ENCODE data around the gene C2orf49. TPM values are rescaled to one million over a fixed set of nuclear protein-coding genes. Genes with fewer than 3 reads are reported as not detected.

Gene C2orf49
- total RNA-seq, 1 donor from 2014 or later = 25.5 TPM

DNA sequence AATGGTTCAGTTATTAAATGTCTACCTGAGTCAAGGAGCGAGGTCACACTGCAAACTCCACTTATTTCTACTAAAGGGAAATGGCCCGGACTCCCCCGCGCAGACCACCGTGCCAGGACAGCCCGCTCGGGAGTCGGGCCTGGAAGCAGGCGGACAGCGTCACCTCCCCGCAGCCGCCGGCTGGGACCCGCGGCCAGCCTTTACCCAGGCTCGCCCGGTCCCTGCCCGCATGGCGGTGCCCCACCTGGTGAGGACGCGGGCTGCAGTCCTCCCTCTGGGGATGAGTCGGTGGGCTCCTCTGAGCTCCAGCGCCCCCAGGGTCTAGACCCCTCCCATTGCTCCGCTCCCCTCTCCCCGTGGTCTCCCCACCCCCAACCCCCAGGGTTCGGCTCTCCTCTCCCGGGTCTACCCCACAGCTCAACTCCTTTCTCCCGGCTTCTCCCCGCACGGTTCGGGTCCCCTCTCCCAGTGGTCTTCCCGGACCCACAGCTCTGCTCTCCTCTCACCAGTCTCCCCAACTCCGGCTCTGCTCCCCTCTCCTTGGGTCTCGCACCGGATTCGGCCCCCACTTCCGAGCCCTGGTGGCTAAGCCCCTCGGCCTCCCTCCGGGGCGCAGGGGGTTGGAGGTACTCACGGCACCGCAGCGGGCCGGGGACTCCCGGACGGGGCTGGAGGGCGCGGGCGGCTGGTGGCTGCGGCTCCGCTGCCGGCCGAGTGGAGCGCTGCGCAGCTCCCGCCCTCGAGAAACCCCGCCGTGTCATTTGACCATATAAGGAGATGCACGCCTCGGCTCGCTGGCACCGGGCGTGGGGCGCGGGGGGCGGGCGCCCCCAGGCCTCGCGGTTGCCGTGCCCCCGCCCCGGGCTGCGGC, 61.2 kb downstream of the C2orf49 start, which contains the start of gene FHL2:
Gene FHL2, minus strand, starts transcription at position 716 of the 871 bp plus-strand sequence. CDS start 12,535 bp downstream, outside the sequence.
- intact Hi-C loops (cut with micrococcal nuclease) = loop anchor here (10.0 kb wide), 1 partner anchor 346 kb away; the partner anchor contains the start of gene NCK2
- H3K27me3 Mint-ChIP-seq = peaks cover 33% of the 10 kb centered on the region
- H3K9me3 Mint-ChIP-seq = no peaks in the 10 kb centered on the region
- peak within 1 kb of the TSS; percentile 67 for H3K27ac Mint-ChIP-seq
- peak; percentile 93 for DNase-seq
- H3K36me3 Mint-ChIP-seq (ENCODE audit: low read depth) = no peaks in the 10 kb centered on the region
- peaks cover 10% of the 10 kb centered on the region for H3K4me1 Mint-ChIP-seq
- peak within 1 kb of the TSS; percentile 81 for H3K4me3 Mint-ChIP-seq

Other genes starting within 250 kb of the C2orf49 start
- not detected in 2 replicates for gene GPR45, start 95.8 kb upstream of the C2orf49 start, total RNA-seq
- 26.2 and 26.5 TPM in 2 replicates for gene TGFBRAP1, start 7.8 kb upstream of the C2orf49 start, total RNA-seq
- 2.4 and 3.8 TPM in 2 replicates for gene FHL2, start 61.5 kb downstream of the C2orf49 start, total RNA-seq

Measured in activated CD4-positive, alpha-beta T cell treated with anti-CD3 and anti-CD28 coated beads, Interleukin-2, amount 10 ng/mL, durations not matched to agents 24 days and 14 days (primary cell).